Measurements from ENCODE around the gene UBE2G2.

UBE2G2 gene

GRCh38 chr21:44816761-44817505 is 15.3 kb upstream of the UBE2G2 start:
- in situ Hi-C loops (cut with MboI; ENCODE audit: low sequenced_read_pairs) = loop anchor here (25.0 kb wide), 1 partner anchor 120 kb away; the partner anchor contains the start of gene SLX9

GRCh38 chr21:44815852-44816628 is 14.4 kb upstream of the UBE2G2 start:
- in situ Hi-C loops (cut with MboI; ENCODE audit: low sequenced_read_pairs) = loop anchor here (25.0 kb wide), 1 partner anchor 121 kb away; the partner anchor contains the start of gene SLX9

- in situ Hi-C loops (cut with MboI; ENCODE audit: low sequenced_read_pairs) = loop anchor here (25.0 kb wide), 1 partner anchor 122 kb away; the partner anchor contains the start of gene SLX9
These were observed 13.6 kb upstream of the UBE2G2 start for GRCh38 chr21:44815225-44815624.

- in situ Hi-C loops (cut with MboI; ENCODE audit: low sequenced_read_pairs) = loop anchor here (25.0 kb wide), 1 partner anchor 123 kb away; the partner anchor contains the start of gene SLX9
These were observed 12.9 kb upstream of the UBE2G2 start for GRCh38 chr21:44814498-44815023.

GRCh38 chr21:44813727-44814126 is 12.1 kb upstream of the UBE2G2 start:
- in situ Hi-C loops (cut with MboI; ENCODE audit: low sequenced_read_pairs) = loop anchor here (25.0 kb wide), 1 partner anchor 124 kb away; the partner anchor contains the start of gene SLX9

- in situ Hi-C loops (cut with MboI; ENCODE audit: low sequenced_read_pairs) = loop anchor here (25.0 kb wide), 1 partner anchor 124 kb away; the partner anchor contains the start of gene SLX9
These were observed 11.5 kb upstream of the UBE2G2 start for GRCh38 chr21:44813149-44813548.

- in situ Hi-C loops (cut with MboI; ENCODE audit: low sequenced_read_pairs) = loop anchor here (25.0 kb wide), 1 partner anchor 125 kb away; the partner anchor contains the start of gene SLX9
These were observed 11.0 kb upstream of the UBE2G2 start for GRCh38 chr21:44812640-44813039.

GRCh38 chr21:44810779-44811178 is 9.2 kb upstream of the UBE2G2 start:
- in situ Hi-C loops (cut with MboI; ENCODE audit: low sequenced_read_pairs) = loop anchor here (25.0 kb wide), 1 partner anchor 127 kb away; the partner anchor contains the start of gene SLX9

GRCh38 chr21:44805859-44806258 is 4.2 kb upstream of the UBE2G2 start:
- in situ Hi-C loops (cut with MboI; ENCODE audit: low sequenced_read_pairs) = loop anchor here (25.0 kb wide), 1 partner anchor 131 kb away; the partner anchor contains the start of gene SLX9

- in situ Hi-C loops (cut with MboI; ENCODE audit: low sequenced_read_pairs) = loop anchor here (25.0 kb wide), 1 partner anchor 132 kb away; the partner anchor contains the start of gene SLX9
These were observed 3.6 kb upstream of the UBE2G2 start for GRCh38 chr21:44805226-44805625.

- in situ Hi-C loops (cut with MboI; ENCODE audit: low sequenced_read_pairs) = loop anchor here (25.0 kb wide), 1 partner anchor 133 kb away; the partner anchor contains the start of gene SLX9
These were observed 3.1 kb upstream of the UBE2G2 start for GRCh38 chr21:44804762-44805161.

GRCh38 chr21:44803651-44804050 is 2.0 kb upstream of the UBE2G2 start:
- in situ Hi-C loops (cut with MboI; ENCODE audit: low sequenced_read_pairs) = loop anchor here (25.0 kb wide), 1 partner anchor 134 kb away; the partner anchor contains the start of gene SLX9

GRCh38 chr21:44802396-44803153 is 955 bp upstream of the UBE2G2 start:
- in situ Hi-C loops (cut with MboI; ENCODE audit: low sequenced_read_pairs) = loop anchor here (25.0 kb wide), 1 partner anchor 135 kb away; the partner anchor contains the start of gene SLX9

- in situ Hi-C loops (cut with MboI; ENCODE audit: low sequenced_read_pairs) = loop anchor here (25.0 kb wide), 1 partner anchor 136 kb away; the partner anchor contains the start of gene SLX9
These were observed 601 bp downstream of the UBE2G2 start for GRCh38 chr21:44800971-44801467.

- in situ Hi-C loops (cut with MboI; ENCODE audit: low sequenced_read_pairs) = loop anchor here (25.0 kb wide), 1 partner anchor 137 kb away; the partner anchor contains the start of gene SLX9
These were observed 1.5 kb downstream of the UBE2G2 start for GRCh38 chr21:44800103-44800502.

GRCh38 chr21:44799646-44800045 is 2.0 kb downstream of the UBE2G2 start:
- in situ Hi-C loops (cut with MboI; ENCODE audit: low sequenced_read_pairs) = loop anchor here (25.0 kb wide), 2 partner anchors 138 to 287 kb away; partner anchors contain the start of gene SLX9

GRCh38 chr21:44797775-44798174 is 3.8 kb downstream of the UBE2G2 start:
- in situ Hi-C loops (cut with MboI; ENCODE audit: low sequenced_read_pairs) = loop anchor here (25.0 kb wide), 1 partner anchor 285 kb away; no protein-coding TSS in a partner anchor

GRCh38 chr21:44795342-44795741 is 6.3 kb downstream of the UBE2G2 start:
- in situ Hi-C loops (cut with MboI; ENCODE audit: low sequenced_read_pairs) = loop anchor here (25.0 kb wide), 1 partner anchor 283 kb away; no protein-coding TSS in a partner anchor

Data from HL-60/S4 treated with retinoic acid at 250 ng/mL for 4 days and 3 days (cell line).